PC-3 (cell line): ENCODE measurements around the gene MYH7. TPM values are rescaled to one million over a fixed set of nuclear protein-coding genes. Genes with fewer than 3 reads are reported as not detected.

ENCODE experiments used
- ATAC-seq: fragments of 200-7000 bp; cut with Tn5 transposase; 2 replicates; pipeline ENCODE4 v1.9.1; 2020; ENCODE audit warnings: mild to moderate bottlenecking, moderate library complexity
- BruUV-seq: library from RNA; stranded (reverse); fragments of 400-500 nt; replicated peaks from 2 replicates; lab custom pipeline; 2021; lab: Mats Ljungman, UMichigan
- CTCF ChIA-PET: fragments of 300-600 bp; sonication (Branson Sonifier 250); formaldehyde crosslinking; loops from one replicate; lab custom pipeline; 2022; ENCODE audit warnings: antibody characterized with exemption; lab: Charles Lee
- POLR2A ChIA-PET: fragments of 300-600 bp; sonication (Branson Sonifier 250); formaldehyde crosslinking; loops from one replicate; lab custom pipeline; 2022; ENCODE audit warnings: antibody characterized with exemption; ENCODE audit not compliant: unreplicated experiment; lab: Charles Lee
- DNase-seq: peaks from one replicate; pipeline ENCODE4 v3.0.0-alpha.2; 2015
- H2AFZ ChIP-seq: fragments of 300-600 bp; sonication (generic); 2 replicates; pipeline ENCODE4 v1.6.0; 2016; ENCODE audit warnings: antibody characterized with exemption, low read length
- H3F3A ChIP-seq: fragments of 300-600 bp; sonication (generic); one replicate; pipeline ENCODE4 v1.6.0; 2017; ENCODE audit warnings: antibody characterized with exemption, low read length, control low read depth, mild to moderate bottlenecking; ENCODE audit not compliant: unreplicated experiment
- H3K27ac ChIP-seq: fragments of 300-600 bp; sonication (generic); 2 replicates; pipeline ENCODE4 v1.5.1; 2016; ENCODE audit warnings: mild to moderate bottlenecking, low read length
- H3K27me3 ChIP-seq: fragments of 300-600 bp; sonication (generic); 2 replicates; pipeline ENCODE4 v1.6.1; 2016; ENCODE audit warnings: low read length, mixed read lengths
- H3K36me3 ChIP-seq: fragments of 300-600 bp; sonication (generic); 2 replicates; pipeline ENCODE4 v1.6.1; 2016; ENCODE audit warnings: low read depth, mixed run types, low read length, mixed read lengths
- H3K4me1 ChIP-seq: fragments of 300-600 bp; sonication (generic); 2 replicates; pipeline ENCODE4 v1.5.1; 2016; ENCODE audit warnings: low read length; ENCODE audit not compliant: insufficient read depth
- H3K4me2 ChIP-seq: fragments of 300-600 bp; sonication (generic); 2 replicates; pipeline ENCODE4 v1.6.0; 2016; ENCODE audit warnings: low read length
- H3K4me3 ChIP-seq: fragments of 300-600 bp; sonication (generic); 2 replicates; pipeline ENCODE4 v1.5.1; 2016; ENCODE audit warnings: mild to moderate bottlenecking, low read length, mixed read lengths
- H3K79me2 ChIP-seq: fragments of 300-600 bp; sonication (generic); 2 replicates; pipeline ENCODE4 v1.6.1; 2017; ENCODE audit warnings: low read length, mixed read lengths
- H3K9ac ChIP-seq: fragments of 300-600 bp; sonication (generic); 2 replicates; pipeline ENCODE4 v1.6.0; 2016; ENCODE audit warnings: mild to moderate bottlenecking, low read length
- H3K9me2 ChIP-seq: fragments of 300-600 bp; sonication (generic); replicated peaks from 2 replicates; pipeline ENCODE4 v1.6.1; 2016; ENCODE audit warnings: mixed run types, low read length, mixed read lengths
- H3K9me3 ChIP-seq: fragments of 300-600 bp; sonication (generic); 2 replicates; pipeline ENCODE4 v1.6.1; 2016; ENCODE audit warnings: low read length, mixed read lengths
- H4K20me1 ChIP-seq: fragments of 300-600 bp; sonication (generic); 2 replicates; pipeline ENCODE4 v1.6.1; 2016; ENCODE audit warnings: low read length, mixed read lengths
- EZH2 ChIP-seq: fragments of 300-600 bp; sonication (generic); IDR thresholded peaks from one replicate; pipeline ENCODE4 v1.6.1; 2017; ENCODE audit warnings: antibody characterized with exemption, mild to moderate bottlenecking, low read length; ENCODE audit not compliant: unreplicated experiment
- EZH2phosphoT487 ChIP-seq: fragments of 300-600 bp; sonication (generic); IDR thresholded peaks from 2 replicates; pipeline ENCODE4 v1.6.1; 2018; ENCODE audit warnings: mild to moderate bottlenecking, antibody characterized with exemption, low read length, borderline replicate concordance
- intact Hi-C: fragments of 100-400 bp; cut with micrococcal nuclease; formaldehyde crosslinking; loops from 2 replicates; pipeline ENCODE4 v1.9.0; 2023
- total RNA-seq: library from RNA; depleted of rRNA; stranded (reverse); fragments of >200 nt; gene quantifications from 2 replicates; pipeline ENCODE4 v1.2.3, GENCODE V29; 2014
- TF ChIP-seq, protein P1 (sequence below): fragments of 300-600 bp; sonication (generic); conservative IDR thresholded peaks from 2 replicates; pipeline ENCODE4 v1.5.1; 2017; ENCODE audit warnings: antibody characterized with exemption, low read depth, mild to moderate bottlenecking, low read length

The MYH7 gene
- total RNA-seq, 1 experiment from 2014 or later = not detected

DNA sequence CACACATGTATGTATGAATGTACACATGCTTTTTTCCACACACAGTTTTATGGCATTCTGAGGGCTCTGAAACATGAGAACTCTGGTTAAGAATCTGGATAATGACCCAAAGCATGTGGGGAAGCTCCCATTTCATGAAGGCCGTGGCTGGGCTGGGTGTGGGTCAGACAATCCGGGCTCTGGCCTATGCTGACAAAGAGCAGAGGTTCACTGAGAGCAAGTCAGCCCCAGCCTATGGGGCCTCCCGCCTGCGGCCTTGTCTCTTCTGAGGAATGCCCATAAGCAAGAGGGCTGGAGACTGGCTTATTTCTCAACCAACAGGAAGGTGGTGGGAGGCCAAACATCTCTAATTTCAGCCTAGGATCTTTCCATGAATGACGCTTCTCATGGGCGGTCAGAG is 35.9 kb downstream of the MYH7 start:
- no peak overlapping the region for H3K9ac ChIP-seq
- no peak overlapping the region for H3K4me2 ChIP-seq
- no TSS peak for BruUV-seq
- no peaks in the 10 kb centered on the region for H3K9me3 ChIP-seq
- H3K36me3 ChIP-seq = no peaks in the 10 kb centered on the region
- TF ChIP-seq EZH2 = no peak
- no peak for TF ChIP-seq EZH2phosphoT487
- TF ChIP-seq, protein P1, sequence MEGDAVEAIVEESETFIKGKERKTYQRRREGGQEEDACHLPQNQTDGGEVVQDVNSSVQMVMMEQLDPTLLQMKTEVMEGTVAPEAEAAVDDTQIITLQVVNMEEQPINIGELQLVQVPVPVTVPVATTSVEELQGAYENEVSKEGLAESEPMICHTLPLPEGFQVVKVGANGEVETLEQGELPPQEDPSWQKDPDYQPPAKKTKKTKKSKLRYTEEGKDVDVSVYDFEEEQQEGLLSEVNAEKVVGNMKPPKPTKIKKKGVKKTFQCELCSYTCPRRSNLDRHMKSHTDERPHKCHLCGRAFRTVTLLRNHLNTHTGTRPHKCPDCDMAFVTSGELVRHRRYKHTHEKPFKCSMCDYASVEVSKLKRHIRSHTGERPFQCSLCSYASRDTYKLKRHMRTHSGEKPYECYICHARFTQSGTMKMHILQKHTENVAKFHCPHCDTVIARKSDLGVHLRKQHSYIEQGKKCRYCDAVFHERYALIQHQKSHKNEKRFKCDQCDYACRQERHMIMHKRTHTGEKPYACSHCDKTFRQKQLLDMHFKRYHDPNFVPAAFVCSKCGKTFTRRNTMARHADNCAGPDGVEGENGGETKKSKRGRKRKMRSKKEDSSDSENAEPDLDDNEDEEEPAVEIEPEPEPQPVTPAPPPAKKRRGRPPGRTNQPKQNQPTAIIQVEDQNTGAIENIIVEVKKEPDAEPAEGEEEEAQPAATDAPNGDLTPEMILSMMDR = no peak
- H3K79me2 ChIP-seq = no peaks in the 10 kb centered on the region
- DNase-seq (no peak), ATAC-seq (no peak)
- H4K20me1 ChIP-seq = no peaks in the 10 kb centered on the region
- ChIA-PET POLR2A (no interaction called here), CTCF (no interaction called here)
- no peak overlapping the region for H2AFZ ChIP-seq
- no peak overlapping the region for H3K27ac ChIP-seq
- H3F3A ChIP-seq = no peaks in the 10 kb centered on the region
- H3K4me3 ChIP-seq = no peak overlapping the region
- intact Hi-C loops = no loop called here
- H3K4me1 ChIP-seq = no peaks in the 10 kb centered on the region
- H3K27me3 ChIP-seq = peaks cover 58% of the 10 kb centered on the region
- no peaks in the 10 kb centered on the region for H3K9me2 ChIP-seq

DNA sequence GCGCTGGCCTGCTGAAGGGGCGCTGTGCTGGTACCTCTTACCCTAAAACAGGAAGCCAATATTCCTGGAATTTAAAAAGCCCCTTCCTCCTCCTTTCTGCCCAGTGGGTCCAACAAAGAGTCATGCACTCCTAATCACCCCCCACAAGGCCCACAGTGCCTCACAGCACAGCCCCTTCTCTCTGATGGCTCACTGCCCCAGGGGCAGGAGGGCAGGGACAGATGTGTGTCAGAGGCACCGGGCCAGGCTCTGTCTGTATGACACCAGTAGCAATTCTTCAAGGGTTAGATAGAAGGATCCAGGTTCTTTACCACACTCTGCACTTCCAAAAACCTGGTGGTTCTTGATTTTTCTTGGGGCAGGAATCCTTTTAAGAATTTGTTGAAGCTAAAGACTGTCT is 36.3 kb downstream of the MYH7 start:
- Histone ChIP-seq H3K4me1 (no peaks in the 10 kb centered on the region), H3K9me2 (no peaks in the 10 kb centered on the region), H2AFZ (no peak overlapping the region), H3K4me3 (no peak overlapping the region), H3K79me2 (no peaks in the 10 kb centered on the region), H3K9ac (no peak overlapping the region), H3K27me3 (peaks cover 58% of the 10 kb centered on the region), H3K4me2 (no peak overlapping the region), H4K20me1 (no peaks in the 10 kb centered on the region), H3K9me3 (no peaks in the 10 kb centered on the region), H3K36me3 (no peaks in the 10 kb centered on the region), H3K27ac (no peak overlapping the region), H3F3A (no peaks in the 10 kb centered on the region)
- intact Hi-C loops = no loop called here
- DNase-seq = no peak
- no peak for ATAC-seq
- POLR2A ChIA-PET = no interaction called here
- TF ChIP-seq EZH2 = no peak
- TF ChIP-seq, protein P1 = no peak
- no peak for TF ChIP-seq EZH2phosphoT487
- CTCF ChIA-PET = no interaction called here
- no TSS peak for BruUV-seq

DNA sequence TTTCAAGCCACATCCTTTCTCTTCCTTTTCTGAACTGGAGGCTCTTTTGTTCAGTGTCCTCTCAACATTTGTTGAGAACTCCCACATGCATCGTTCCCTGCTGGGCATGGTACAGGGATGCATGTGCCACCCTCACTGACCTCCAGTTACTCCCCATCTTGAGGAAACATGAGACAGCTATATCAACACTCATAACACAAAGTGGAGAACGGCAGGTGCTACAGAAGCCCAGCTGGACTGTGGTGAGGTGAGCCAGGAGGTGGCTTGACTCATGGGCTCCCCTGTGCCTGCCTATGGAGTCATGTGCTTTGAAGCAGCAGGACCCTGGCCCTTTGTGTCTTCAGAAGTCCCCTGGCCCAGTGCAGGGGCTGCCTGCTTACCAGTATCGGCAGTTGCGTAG is 37.1 kb downstream of the MYH7 start:
- Histone ChIP-seq H3K9me3 (no peaks in the 10 kb centered on the region), H3K4me1 (no peaks in the 10 kb centered on the region), H3K79me2 (no peaks in the 10 kb centered on the region), H3K9me2 (no peaks in the 10 kb centered on the region), H3K27me3 (peaks cover 57% of the 10 kb centered on the region), H3K36me3 (no peaks in the 10 kb centered on the region), H4K20me1 (no peaks in the 10 kb centered on the region), H3F3A (no peaks in the 10 kb centered on the region), H2AFZ (no peak overlapping the region), H3K4me3 (no peak overlapping the region), H3K4me2 (no peak overlapping the region), H3K9ac (no peak overlapping the region), H3K27ac (no peak overlapping the region)
- ChIA-PET CTCF (no interaction called here), POLR2A (no interaction called here)
- no TSS peak for BruUV-seq
- no peak for TF ChIP-seq EZH2
- TF ChIP-seq EZH2phosphoT487 = no peak
- TF ChIP-seq, protein P1 = no peak
- no peak for ATAC-seq
- intact Hi-C loops = no loop called here
- DNase-seq = no peak
